ENCODE data around the gene ASB10.

Gene ASB10

DNA sequence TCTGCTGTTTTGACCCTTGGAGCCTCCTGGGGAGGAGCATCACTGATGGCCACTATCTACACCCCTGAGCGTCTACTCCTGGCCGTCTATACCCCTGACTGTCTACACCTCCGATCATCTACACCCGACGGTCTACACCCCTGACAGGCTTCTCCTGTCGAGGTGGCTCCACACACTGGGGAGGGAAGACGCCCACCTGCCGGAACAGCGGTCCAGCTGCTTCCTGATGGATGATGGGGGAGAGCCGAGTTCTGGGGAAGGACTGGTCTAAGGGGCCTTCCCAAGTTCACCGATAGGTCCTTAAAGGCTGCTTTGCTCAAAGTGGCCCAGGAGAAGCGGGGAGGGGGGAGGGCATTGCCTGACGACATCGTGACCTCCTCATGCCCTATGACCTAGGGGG, 58.9 kb downstream of the ASB10 start:
- FAIRE-seq (no peak), DNase-seq (ENCODE audit: extremely low spot score, insufficient read length, low read depth) (no peak)

DNA sequence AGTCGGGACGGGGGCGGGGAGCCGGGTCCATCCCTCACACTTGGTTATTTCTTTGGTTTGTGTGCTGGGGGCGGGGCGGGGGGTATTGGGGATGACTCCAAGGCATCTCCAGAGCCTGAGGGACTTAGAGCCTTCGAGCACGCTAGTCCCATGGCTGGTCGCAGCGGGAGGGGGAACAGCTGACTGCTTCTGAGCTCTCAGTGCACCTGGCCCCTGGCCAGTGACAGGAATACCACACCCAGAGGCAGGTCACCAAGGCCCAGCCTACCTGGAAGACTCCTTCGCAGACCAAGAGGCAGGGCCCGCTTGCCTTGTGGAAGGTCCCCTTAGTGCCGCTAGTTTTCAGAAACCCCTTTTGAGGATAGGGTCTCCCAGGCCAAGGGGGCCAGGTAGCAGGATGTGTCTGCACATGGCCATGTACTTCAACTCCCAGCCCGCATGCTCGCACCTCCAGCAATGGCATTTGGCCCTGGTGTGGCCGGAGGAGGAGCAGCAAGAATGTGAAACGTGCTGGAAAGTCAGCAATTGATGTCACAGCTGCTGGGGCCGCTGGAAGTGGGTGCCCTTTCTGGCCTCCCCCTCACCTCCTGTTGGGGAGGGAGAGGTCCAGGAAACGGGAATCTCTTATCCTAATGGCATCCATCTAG, 60.4 kb downstream of the ASB10 start:
- FAIRE-seq (no peak), DNase-seq (ENCODE audit: extremely low spot score, insufficient read length, low read depth) (no peak)

DNA sequence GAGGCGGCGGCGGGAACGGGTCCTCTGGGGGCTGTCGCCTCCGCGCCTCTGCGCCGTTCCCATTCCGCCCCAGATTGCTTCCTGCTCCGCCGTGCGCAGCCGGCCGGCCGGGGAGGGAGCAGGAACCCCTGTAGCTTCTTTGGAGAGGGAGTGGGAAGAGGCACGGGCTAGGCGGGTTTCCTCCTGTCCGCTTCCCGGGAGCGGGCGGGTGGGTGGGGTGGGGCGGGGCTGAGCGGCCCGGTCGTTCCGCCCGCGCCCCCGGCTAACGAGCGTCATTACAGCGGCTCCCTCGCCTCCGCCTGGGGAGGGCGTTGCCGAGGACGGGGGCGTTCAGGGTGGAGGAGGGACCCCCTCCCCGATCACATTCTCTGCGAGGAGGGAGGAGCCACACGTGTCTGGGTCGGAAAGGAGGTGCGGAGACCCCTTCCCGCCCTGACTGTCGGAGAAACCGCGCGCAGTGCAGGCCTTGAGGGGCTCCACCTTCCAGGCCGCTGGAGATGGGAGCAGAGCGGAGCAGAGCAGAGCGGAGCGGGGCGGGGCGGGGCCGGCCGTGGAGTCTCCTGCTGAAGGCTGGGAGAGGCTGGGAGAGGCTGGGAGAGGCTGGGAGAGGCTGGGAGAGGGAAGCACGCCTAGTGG, 61.1 kb downstream of the ASB10 start:
- DNase-seq (ENCODE audit: extremely low spot score, insufficient read length, low read depth) (no peak), FAIRE-seq (no peak)

All from GM18507 (cell line).